KMS-11 (cell line): ENCODE measurements around the gene METTL24.

Experiments used
- H2AFZ ChIP-seq: fragments of 200-600 bp; sonication (generic); 2 replicates; pipeline ENCODE4 v1.6.1; 2016; ENCODE audit warnings: antibody characterized with exemption, mixed run types, low read depth
- H3K27ac ChIP-seq: fragments of 200-600 bp; sonication (generic); 2 replicates; pipeline ENCODE4 v1.6.1; 2016; ENCODE audit warnings: mild to moderate bottlenecking, mixed run types
- H3K27me3 ChIP-seq: fragments of 200-600 bp; sonication (generic); 2 replicates; pipeline ENCODE4 v1.6.1; 2017; ENCODE audit warnings: mild to moderate bottlenecking, low read depth, mixed run types, moderate library complexity; ENCODE audit not compliant: insufficient read depth
- H3K36me3 ChIP-seq: fragments of 200-600 bp; sonication (generic); 2 replicates; pipeline ENCODE4 v1.6.1; 2017; ENCODE audit warnings: mild to moderate bottlenecking, mixed run types; ENCODE audit not compliant: insufficient read depth
- H3K4me1 ChIP-seq: fragments of 200-600 bp; sonication (generic); 2 replicates; pipeline ENCODE4 v1.6.1; 2016; ENCODE audit warnings: mild to moderate bottlenecking, low read depth, mixed run types; ENCODE audit not compliant: poor library complexity, severe bottlenecking
- H3K4me2 ChIP-seq: fragments of 200-600 bp; sonication (generic); 2 replicates; pipeline ENCODE4 v1.7.0; 2016; ENCODE audit warnings: mild to moderate bottlenecking, mixed run types
- H3K4me3 ChIP-seq: fragments of 200-600 bp; sonication (generic); IDR thresholded peaks from 2 replicates; pipeline ENCODE4 v1.6.1; 2017; ENCODE audit warnings: low read depth, low read length, mixed read lengths; ENCODE audit not compliant: insufficient read depth
- H3K79me2 ChIP-seq: fragments of 200-600 bp; sonication (generic); 2 replicates; pipeline ENCODE4 v1.6.1; 2016; ENCODE audit warnings: low read depth, mixed run types; ENCODE audit not compliant: insufficient read depth
- H3K9ac ChIP-seq: fragments of 200-600 bp; sonication (generic); 2 replicates; pipeline ENCODE4 v1.6.1; 2016; ENCODE audit warnings: mild to moderate bottlenecking, mixed run types
- H4K20me1 ChIP-seq: fragments of 200-600 bp; sonication (generic); 2 replicates; pipeline ENCODE4 v1.6.1; 2016; ENCODE audit warnings: mild to moderate bottlenecking, mixed run types; ENCODE audit not compliant: insufficient read depth
- CTCF ChIP-seq: fragments of 200-600 bp; sonication (generic); conservative IDR thresholded peaks from 2 replicates; pipeline ENCODE4 v1.6.1; 2017; ENCODE audit warnings: low read depth, mild to moderate bottlenecking, antibody characterized with exemption, low read length, moderate library complexity, mixed read lengths

The METTL24 gene

GRCh38 chr6:110296241-110297025 is 61.7 kb downstream of the METTL24 start:
- Histone ChIP-seq H3K4me1 (no peaks in the 10 kb centered on the region), H4K20me1 (no peaks in the 10 kb centered on the region), H3K4me3 (no peak overlapping the region), H3K36me3 (no peaks in the 10 kb centered on the region), H3K4me2 (no peak overlapping the region), H3K27me3 (no peaks in the 10 kb centered on the region), H2AFZ (no peak overlapping the region), H3K9ac (no peak overlapping the region), H3K27ac (no peak overlapping the region), H3K79me2 (no peaks in the 10 kb centered on the region)
- no peak for TF ChIP-seq CTCF

- Histone ChIP-seq H3K36me3 (no peaks in the 10 kb centered on the region), H3K27ac (no peak overlapping the region), H3K4me3 (no peak overlapping the region), H3K27me3 (no peaks in the 10 kb centered on the region), H3K9ac (no peak overlapping the region), H3K4me2 (no peak overlapping the region), H4K20me1 (no peaks in the 10 kb centered on the region), H3K79me2 (no peaks in the 10 kb centered on the region), H3K4me1 (no peaks in the 10 kb centered on the region), H2AFZ (no peak overlapping the region)
- TF ChIP-seq CTCF, result no peak
Observed at GRCh38 chr6:110295451-110296165, 62.5 kb downstream of the METTL24 start.

- no peaks in the 10 kb centered on the region for H3K79me2 ChIP-seq
- H3K9ac ChIP-seq, result no peak overlapping the region
- H3K4me2 ChIP-seq, result no peak overlapping the region
- TF ChIP-seq CTCF, result no peak
- H3K4me1 ChIP-seq, result no peaks in the 10 kb centered on the region
- H3K27me3 ChIP-seq, result no peaks in the 10 kb centered on the region
- H3K27ac ChIP-seq, result no peak overlapping the region
- H4K20me1 ChIP-seq, result no peaks in the 10 kb centered on the region
- no peaks in the 10 kb centered on the region for H3K36me3 ChIP-seq
- H2AFZ ChIP-seq, result no peak overlapping the region
- no peak overlapping the region for H3K4me3 ChIP-seq
Observed at GRCh38 chr6:110287462-110288341, 70.4 kb downstream of the METTL24 start.

GRCh38 chr6:110285306-110286060 is 72.7 kb downstream of the METTL24 start:
- no peak for TF ChIP-seq CTCF
- H3K4me2 ChIP-seq, result no peak overlapping the region
- H2AFZ ChIP-seq, result no peak overlapping the region
- no peak overlapping the region for H3K4me3 ChIP-seq
- H3K9ac ChIP-seq, result no peak overlapping the region
- H3K79me2 ChIP-seq, result no peaks in the 10 kb centered on the region
- no peaks in the 10 kb centered on the region for H4K20me1 ChIP-seq
- no peaks in the 10 kb centered on the region for H3K36me3 ChIP-seq
- no peaks in the 10 kb centered on the region for H3K4me1 ChIP-seq
- no peak overlapping the region for H3K27ac ChIP-seq
- H3K27me3 ChIP-seq, result no peaks in the 10 kb centered on the region
